NCI-H748 (cell line): ENCODE data around the gene GALNT9.
"Not testable (repeated sequence)": the region's sequence is repeated elsewhere in the genome, so short reads cannot be mapped to it uniquely, and the experiment has no call there.

Experiments
- DNase-seq: peaks from one replicate; lab custom pipeline; 2025; ENCODE audit not compliant: unreplicated experiment; lab: John Stamatoyannopoulos, UW

Gene GALNT9

GRCh38 chr12:132253698-132254480 is 75.5 kb downstream of the GALNT9 start:
- peak; percentile 53 for DNase-seq

- DNase-seq = not testable (repeated sequence)
Observed at GRCh38 chr12:132252981-132253380, 76.4 kb downstream of the GALNT9 start.

GRCh38 chr12:132251741-132252490 is 77.5 kb downstream of the GALNT9 start:
- DNase-seq = no peak

- DNase-seq = no peak
Observed at GRCh38 chr12:132251310-132251709, 78.1 kb downstream of the GALNT9 start.

- no peak for DNase-seq
Observed at GRCh38 chr12:132250707-132251106, 78.7 kb downstream of the GALNT9 start.

- no peak for DNase-seq
Observed at GRCh38 chr12:132249689-132250478, 79.5 kb downstream of the GALNT9 start.

- DNase-seq = no peak
Observed at GRCh38 chr12:132248453-132249167, 80.8 kb downstream of the GALNT9 start.

GRCh38 chr12:132247718-132248452 is 81.5 kb downstream of the GALNT9 start:
- DNase-seq = no peak

GRCh38 chr12:132246997-132247717 is 82.2 kb downstream of the GALNT9 start:
- no peak for DNase-seq

GRCh38 chr12:132245521-132246101 is 83.8 kb downstream of the GALNT9 start:
- DNase-seq = no peak

- DNase-seq = no peak
Observed at GRCh38 chr12:132244724-132245295, 84.6 kb downstream of the GALNT9 start.

- DNase-seq = peak; percentile 32
Observed at GRCh38 chr12:132243596-132244310, 85.6 kb downstream of the GALNT9 start.

- DNase-seq = not testable (repeated sequence)
Observed at GRCh38 chr12:132243171-132243570, 86.2 kb downstream of the GALNT9 start.

- not testable (repeated sequence) for DNase-seq
Observed at GRCh38 chr12:132240669-132241007, 88.8 kb downstream of the GALNT9 start.

- DNase-seq = no peak
Observed at GRCh38 chr12:132239796-132240668, 89.4 kb downstream of the GALNT9 start.

GRCh38 chr12:132239392-132239791 is 90.0 kb downstream of the GALNT9 start:
- DNase-seq = no peak

- no peak for DNase-seq
Observed at GRCh38 chr12:132238884-132239283, 90.5 kb downstream of the GALNT9 start.
